Stimulated activated CD8-positive, alpha-beta memory T cell treated with anti-CD3 and anti-CD28 coated beads, Interleukin-7, amount 100 ng/mL, for 4 hours (primary cell): Measurements from ENCODE around the gene CFAP57.
"Not testable (repeated sequence)": the region's sequence is repeated elsewhere in the genome, so short reads cannot be mapped to it uniquely, and the experiment has no call there.

Experiments used
- DNase-seq, 2 donors: peaks; one replicate each; pipeline ENCODE4 v3.0.0-alpha.2; 2020; ENCODE audit warnings: low read depth in 2 of 2

CFAP57 gene

GRCh38 chr1:43174873-43175272, 2.7 kb downstream of the CFAP57 start:
- no peak for DNase-seq

DNA sequence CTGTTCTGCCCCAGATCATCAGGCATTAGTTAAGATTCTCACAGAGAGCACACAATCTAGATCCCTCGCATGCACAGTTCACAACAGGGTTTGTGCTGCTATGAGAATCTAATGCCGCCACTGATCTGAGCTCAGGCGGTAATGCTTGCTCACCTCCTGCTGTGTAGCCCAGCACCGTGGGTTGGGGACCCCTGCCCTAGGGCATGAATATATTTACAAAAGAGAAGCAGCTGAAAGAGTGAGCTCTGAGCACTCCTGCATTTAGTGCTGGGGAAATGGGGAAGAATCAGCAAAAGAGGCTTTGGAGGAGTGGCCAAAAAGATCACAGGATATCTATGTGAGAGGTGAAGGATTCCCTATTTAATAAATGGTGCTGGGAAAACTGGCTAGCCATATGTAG, 5.6 kb downstream of the CFAP57 start:
- no peak for DNase-seq

DNA sequence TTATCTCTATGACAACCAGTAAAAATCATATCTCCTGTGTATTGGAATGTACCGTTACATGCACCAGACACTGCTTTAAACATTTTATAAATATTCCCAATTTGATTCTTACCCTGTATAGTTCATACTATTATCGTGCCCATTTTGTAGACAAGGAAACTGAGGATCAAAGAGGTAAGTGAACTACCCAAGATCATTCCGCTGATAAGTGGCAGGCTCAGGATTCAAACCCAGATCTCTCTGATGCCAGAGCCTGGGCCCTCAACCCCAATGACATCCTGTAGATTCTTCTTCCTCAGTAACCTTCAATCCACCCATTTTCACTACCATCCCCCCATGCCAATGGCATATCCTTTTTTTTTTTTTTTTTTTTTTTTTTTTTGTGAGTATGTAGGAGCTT, 12.3 kb downstream of the CFAP57 start:
- no peak for DNase-seq

GRCh38 chr1:43184995-43185394, 12.9 kb downstream of the CFAP57 start:
- no peak for DNase-seq

- DNase-seq: no peak
Observed at GRCh38 chr1:43188106-43188505, 16.0 kb downstream of the CFAP57 start.

GRCh38 chr1:43194509-43194908, 22.4 kb downstream of the CFAP57 start:
- no peak for DNase-seq

DNA sequence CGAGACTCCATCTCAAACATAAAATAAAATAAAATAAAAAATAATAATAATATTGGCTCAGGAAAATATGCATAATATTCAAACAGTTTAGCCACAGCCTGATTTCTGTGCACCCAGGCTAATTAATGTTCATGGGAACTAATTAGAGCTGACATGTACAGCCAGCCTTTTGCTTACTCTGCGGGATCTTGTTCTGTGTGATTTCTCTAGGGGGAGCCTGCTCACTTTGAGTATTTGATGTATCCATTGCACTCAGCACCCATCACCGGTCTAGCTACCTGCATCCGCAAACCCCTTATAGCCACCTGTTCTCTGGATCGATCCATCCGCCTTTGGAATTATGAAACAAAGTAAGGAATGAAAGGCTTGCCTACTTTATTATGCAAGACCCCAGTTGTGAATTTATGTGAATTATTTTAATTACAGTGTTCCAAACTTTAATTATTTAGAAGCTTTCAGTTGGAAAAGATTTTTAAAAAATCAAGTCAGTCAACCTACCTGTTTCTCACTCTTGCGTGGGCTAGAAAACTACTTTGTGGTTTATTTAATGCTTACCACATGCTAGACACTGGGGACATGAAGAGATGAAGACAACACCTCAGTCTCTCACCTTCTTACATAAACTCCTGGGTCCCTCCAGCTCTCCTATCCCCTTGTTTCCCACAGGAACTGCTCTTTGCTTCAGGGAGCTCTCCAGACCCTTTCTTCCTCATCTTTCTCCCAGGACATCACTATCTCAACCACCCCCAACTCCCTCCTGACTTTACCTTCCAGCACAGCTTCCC, 25.4 kb downstream of the CFAP57 start:
- DNase-seq: no peak

DNA sequence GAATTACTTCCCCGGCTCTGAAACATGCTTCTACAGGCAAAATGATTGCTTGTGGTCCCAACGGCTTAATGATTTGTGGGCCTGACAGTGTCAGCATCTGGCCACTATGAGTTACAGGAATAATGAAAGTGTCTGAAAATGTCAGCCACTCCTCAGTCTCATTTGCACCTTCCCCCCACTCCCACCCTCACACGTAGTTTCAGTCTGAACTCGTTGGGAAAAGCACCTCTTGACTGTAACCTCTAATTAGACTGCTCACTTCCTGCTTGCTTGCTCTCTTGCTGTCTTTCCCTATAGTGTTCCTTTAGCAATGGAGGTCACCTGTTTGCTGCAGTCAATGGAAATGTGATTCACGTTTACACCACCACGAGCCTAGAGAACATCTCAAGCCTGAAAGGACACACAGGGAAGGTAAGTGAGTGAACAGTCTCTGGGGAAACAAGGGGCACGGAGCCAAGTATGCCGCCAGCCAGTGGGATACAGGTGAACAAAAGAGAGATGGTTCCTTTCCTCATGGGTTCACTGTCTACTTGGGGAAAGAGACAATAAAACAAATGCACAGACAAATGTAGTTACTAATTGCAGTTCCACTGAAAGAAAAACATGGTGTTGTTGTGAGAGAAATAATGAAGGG, 27.1 kb downstream of the CFAP57 start:
- DNase-seq: no peak

DNA sequence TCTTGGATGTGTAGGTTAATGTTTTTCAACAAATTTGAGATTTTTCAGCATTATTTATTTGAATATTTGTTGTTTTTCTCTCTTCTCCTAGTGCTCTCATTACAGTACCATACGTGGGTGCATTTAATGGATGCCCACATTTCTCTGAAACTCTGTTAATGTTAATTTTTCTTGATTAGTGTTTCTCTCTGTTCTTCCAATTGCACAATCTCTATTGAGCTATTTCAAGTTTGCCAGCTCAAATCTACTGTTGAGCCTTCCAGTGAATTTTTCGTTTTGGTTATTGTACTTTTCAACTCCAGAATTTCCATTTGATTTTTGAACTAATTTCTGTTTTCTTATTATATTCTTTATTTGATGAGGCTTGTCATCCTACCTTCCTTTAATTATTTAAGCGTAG, 31.7 kb downstream of the CFAP57 start:
- DNase-seq: no peak

DNA sequence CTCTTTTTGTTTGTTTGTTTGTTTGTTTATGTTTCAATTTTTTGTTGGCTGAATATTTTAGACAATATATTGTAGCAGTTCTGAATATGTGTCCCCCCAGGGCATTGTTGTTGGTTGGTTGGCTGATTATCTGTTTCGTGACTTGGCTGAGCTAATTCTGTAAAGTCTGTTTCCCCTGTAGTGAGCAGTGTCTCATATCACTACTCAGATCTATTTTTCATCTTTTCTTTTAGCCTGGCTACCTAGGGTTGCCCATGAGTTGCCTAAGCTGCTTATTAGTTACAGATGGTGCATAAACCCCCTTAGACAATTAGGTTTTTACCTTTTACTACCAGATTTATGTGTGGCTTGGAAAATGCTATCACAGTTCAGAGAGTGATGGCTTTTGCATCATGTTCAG, 32.3 kb downstream of the CFAP57 start:
- DNase-seq: no peak

GRCh38 chr1:43205671-43206070, 33.5 kb downstream of the CFAP57 start:
- DNase-seq: no peak

DNA sequence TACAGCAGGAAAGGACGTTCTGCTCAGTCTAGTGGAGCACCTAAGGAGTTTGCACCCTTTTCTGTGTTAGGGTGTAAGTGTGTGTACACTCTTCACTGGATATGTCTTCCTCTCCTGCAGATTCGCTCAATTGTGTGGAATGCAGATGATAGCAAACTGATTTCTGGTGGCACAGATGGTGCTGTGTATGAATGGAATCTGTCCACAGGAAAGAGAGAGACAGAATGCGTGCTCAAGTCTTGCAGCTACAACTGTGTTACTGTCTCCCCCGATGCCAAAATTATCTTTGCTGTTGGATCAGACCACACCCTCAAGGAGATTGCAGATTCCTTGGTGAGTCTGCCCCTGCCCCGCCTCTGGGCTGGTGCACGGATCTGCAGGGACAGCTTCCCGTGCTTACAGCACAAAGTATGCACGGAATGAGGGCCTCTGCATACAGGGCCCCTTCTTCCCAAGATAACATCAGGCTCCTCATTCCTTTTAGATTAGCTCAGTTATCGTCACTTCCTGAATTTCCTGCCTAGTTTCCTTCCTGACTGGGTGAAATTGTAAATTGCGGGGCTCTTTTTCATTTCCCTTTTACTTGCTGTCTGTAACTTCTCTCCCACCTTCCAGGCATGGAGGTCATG, 34.6 kb downstream of the CFAP57 start:
- no peak for DNase-seq

DNA sequence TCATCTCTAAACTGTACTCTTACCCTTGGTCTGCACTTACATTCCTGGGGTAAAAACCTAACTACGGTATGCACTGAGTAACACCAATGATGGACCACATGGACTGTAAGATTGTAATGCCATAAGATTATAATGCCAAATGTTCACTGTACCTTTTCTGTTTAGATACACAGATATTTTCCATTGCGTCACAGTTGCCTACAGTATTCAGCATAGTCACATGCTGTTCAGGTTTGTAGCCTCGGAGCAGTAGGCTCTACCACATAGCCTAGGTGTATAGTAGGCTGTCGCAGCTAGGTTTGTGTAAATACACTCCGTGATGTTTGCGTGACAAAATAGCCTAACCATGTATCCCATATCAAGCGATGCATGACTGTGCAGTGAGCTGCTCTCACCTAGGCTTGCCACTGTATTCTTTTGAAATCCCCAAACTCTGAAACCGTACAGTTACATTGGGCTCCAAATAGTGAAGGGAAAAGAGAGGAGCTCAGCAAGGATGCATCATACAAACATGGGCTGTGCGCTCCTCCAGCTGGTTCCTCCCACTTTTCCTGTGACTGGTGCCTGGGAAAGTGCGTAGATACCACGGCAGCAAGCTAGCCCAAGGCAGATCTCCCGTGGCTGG, 35.2 kb downstream of the CFAP57 start:
- no peak for DNase-seq

GRCh38 chr1:43208277-43208676, 36.1 kb downstream of the CFAP57 start:
- not testable (repeated sequence) for DNase-seq

DNA sequence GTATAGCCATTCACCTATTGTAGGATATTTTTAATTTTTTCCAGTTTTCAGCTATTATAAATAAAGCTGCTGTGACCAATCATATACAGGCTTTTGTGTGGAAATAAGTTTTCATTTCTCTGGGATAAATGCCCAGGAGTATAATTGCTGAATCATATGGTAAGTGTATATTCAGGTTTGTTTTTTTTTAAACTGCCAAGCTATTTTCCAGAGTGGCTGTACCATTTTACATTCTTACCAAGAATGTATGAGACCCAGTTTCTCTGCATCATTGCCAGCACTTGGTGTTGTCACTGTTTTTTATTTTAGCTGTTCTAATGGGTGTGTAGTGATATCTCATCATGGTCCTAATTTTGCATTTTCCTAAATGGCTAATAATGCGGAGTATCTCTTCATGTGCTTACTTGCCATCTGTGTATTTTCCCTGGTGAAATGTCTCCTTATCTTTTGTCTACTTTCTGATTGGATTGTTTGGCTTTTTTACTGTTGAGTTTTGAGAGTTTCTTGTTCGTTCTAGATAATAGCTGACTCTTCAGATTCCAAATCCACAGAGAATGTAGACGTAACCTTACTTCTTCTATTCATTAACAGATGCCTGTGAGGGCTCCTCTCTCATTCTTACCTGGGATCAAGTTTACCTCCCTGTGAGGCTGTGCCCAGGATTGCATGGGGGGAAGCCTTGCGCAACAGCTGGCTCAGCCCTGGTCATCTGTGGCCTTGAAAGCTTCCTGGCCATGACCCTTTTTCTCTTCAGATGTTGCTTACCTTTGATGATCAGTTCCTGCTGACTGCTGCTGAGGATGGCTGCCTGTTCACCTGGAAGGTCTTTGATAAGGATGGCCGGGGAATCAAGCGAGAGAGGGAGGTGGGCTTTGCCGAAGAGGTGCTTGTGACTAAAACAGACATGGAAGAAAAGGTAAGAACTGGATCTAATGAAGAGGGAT, 42.6 kb downstream of the CFAP57 start:
- no peak for DNase-seq

GRCh38 chr1:43217747-43218146, 45.6 kb downstream of the CFAP57 start:
- no peak for DNase-seq

DNA sequence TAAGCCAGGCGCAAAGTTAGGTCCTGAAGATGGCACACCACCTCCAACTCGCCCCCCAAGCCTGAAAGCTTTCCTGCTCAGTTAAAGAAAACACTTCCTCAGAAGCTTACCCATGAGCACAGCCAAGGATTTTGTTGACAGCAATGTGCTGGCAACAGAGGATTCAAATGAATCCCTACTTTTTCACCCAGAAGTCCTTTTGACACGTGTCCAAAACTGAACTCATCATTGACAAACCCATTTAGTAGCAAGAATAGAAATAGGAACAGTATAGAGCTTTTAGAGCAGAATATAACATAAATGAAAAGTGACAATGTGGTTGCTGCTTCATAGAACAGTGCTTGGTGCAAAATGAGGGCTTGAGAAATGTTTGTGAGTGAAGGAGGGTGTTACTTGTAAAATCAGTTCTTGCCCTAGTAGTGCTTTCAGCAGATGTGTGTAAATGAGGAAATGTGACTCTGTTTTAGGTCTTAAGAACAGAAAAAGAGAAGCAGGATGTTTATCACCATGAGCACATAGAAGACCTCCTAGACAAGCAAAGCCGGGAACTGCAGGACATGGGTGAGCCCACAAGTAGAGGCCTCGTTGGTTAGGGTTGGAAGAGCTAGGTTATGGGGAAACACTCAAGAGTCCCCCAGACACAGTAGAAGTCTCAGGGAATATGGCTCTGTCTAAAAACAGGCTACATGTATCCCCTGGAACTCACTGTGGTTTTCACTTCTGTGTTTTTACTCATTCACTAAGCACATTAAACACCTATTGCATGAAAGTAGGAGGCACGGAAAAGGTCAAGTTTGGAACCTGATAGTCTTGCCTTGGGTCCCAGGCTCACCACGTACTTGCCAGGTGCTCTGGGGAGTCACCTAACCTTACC, 49.0 kb downstream of the CFAP57 start:
- no peak for DNase-seq

- no peak for DNase-seq
Observed at GRCh38 chr1:43221797-43222196, 49.7 kb downstream of the CFAP57 start.

DNA sequence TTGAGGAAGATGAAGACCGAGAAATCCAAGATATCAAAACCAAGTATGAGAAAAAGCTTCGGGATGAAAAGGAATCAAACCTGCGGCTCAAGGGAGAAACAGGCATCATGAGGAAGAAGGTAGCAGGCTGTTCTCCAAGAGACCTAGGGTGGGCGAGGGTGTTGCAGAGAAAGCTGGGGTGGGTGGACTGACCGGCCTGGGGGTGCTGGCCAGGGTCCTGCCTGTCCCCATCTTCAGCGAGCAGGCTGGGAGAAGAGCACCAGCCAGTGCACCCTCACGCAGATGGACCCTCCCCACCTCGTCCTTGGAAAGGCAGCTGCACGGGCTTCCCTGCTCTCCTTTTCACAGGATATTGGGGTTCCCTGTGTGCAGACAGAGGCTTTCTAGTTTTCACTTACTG, 50.7 kb downstream of the CFAP57 start:
- no peak for DNase-seq

DNA sequence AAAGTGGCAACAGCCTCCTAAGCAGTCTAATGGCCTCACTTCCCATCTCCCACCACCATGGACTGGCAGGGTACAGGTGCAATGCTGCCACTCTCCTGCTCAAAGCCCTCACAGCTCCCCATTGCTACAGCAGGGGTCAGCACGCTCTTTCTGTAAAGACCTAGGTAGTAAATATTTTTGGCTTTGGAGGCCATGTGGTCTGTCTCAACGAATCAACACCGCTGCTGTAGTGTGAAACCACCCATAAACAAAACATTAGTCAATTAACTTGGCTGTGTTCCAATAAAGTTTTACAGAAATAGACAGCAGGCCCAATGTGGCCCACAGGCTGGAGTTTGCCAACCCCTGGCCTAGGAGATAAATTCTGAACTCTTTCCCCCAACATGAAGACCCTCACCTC, 53.0 kb downstream of the CFAP57 start:
- DNase-seq: no peak
